Measurements from ENCODE around the gene TM2D1. TPM values are rescaled to one million over a fixed set of nuclear protein-coding genes. Genes with fewer than 3 reads are reported as not detected.

TM2D1 gene
- 41.0 TPM for total RNA-seq
- long read RNA-seq, transcript TM2D1-201 (7 exons, 1,250 nt), result major isoform, 16 of 62 reads
- long read RNA-seq, partial matches to known transcripts, result 18 of 62 reads
- long read RNA-seq, other reads (novel, unspliced or antisense), result 28 of 62 reads

DNA sequence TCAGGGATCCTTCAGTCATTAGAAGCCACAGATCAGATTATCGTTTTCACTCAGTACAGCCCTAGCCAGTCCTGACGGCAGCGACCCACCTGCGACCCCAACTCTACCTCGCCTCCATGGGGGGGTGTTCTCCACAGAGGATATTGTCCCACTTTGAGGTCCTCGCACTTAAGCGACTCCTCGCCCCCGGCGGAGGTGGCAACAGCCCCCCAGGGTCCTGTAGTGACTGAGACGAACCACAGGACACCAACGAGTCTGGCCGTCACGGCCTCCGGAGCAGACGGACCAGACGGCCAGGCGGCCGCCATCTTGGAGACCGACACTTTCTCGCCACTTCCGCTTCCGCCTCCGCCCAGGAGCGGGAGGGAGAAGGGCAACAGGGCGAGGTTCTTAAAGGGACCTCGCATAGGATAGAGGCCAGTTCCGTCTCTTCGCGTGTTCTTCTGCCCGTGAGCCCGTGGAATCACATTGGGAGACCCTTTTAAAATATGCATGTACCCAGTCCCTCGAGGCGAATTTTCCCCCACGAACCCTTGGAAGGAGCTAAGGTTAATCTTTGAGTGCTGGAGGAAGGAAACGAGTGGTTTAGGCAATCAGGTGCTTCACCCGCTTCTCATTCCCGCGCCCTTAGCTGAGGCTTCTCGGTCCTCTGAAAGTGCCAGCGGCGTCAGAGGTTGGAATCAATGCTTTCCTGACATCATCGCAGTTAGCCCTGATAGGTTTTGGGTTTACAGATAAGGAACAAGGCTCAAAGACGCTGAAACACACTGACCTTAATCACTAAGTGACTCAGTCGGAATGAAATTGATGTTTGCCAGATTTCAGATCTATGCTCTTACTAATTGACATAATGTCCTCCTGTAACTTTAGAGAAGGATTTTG, at the start of gene TM2D1:
TSS of gene TM2D1 (minus strand) at position 329 of the 882 bp plus-strand sequence. CDS start at position 308, 21 bp downstream.
- DNase-seq, result peak; percentile 95
- TF ChIP-seq, protein P1, sequence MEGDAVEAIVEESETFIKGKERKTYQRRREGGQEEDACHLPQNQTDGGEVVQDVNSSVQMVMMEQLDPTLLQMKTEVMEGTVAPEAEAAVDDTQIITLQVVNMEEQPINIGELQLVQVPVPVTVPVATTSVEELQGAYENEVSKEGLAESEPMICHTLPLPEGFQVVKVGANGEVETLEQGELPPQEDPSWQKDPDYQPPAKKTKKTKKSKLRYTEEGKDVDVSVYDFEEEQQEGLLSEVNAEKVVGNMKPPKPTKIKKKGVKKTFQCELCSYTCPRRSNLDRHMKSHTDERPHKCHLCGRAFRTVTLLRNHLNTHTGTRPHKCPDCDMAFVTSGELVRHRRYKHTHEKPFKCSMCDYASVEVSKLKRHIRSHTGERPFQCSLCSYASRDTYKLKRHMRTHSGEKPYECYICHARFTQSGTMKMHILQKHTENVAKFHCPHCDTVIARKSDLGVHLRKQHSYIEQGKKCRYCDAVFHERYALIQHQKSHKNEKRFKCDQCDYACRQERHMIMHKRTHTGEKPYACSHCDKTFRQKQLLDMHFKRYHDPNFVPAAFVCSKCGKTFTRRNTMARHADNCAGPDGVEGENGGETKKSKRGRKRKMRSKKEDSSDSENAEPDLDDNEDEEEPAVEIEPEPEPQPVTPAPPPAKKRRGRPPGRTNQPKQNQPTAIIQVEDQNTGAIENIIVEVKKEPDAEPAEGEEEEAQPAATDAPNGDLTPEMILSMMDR (IDR thresholded peaks at IDR 0.05), result no peak
- peak within 1 kb of the TSS; percentile 88 for H3K4me3 ChIP-seq
- no peaks in the 10 kb centered on the region for H3K27me3 ChIP-seq
- H3K9me3 ChIP-seq, result no peaks in the 10 kb centered on the region
- peaks cover 8% of the 10 kb centered on the region for H3K4me1 ChIP-seq
- peak within 1 kb of the TSS; percentile 92 for H3K27ac ChIP-seq
- peaks cover 11% of the 10 kb centered on the region for H3K36me3 ChIP-seq
- ATAC-seq, result peak; percentile 99
- intact Hi-C loops (cut with DNase I), result no loop called here

DNA sequence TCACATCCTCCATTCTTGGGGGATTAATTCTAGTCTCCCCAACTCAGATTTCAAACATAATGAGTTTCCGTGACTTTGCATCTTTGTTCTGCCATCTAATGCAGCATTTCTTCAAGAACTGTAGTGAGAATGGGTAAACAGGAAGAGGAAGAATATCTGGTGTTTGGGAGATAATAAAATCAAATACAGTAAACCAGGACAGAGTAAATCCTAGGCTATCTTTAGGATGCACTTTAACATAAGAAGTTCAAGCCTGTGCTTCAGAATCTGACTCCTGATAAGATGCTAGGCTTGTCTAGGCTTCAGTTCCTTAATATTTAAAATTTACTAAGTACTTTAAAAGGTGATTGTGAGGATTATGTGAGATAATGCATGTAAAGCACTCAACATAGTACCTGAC, 45.2 kb upstream of the TM2D1 start:
- no peaks in the 10 kb centered on the region for H3K27me3 ChIP-seq
- ATAC-seq (no peak), DNase-seq (no peak)
- H3K36me3 ChIP-seq, result peaks cover 17% of the 10 kb centered on the region
- H3K4me3 ChIP-seq, result no peak overlapping the region
- H3K27ac ChIP-seq, result no peak overlapping the region
- TF ChIP-seq, protein P1 (IDR thresholded peaks at IDR 0.05), result no peak
- intact Hi-C loops (cut with DNase I), result no loop called here
- no peaks in the 10 kb centered on the region for H3K4me1 ChIP-seq
- no peaks in the 10 kb centered on the region for H3K9me3 ChIP-seq

DNA sequence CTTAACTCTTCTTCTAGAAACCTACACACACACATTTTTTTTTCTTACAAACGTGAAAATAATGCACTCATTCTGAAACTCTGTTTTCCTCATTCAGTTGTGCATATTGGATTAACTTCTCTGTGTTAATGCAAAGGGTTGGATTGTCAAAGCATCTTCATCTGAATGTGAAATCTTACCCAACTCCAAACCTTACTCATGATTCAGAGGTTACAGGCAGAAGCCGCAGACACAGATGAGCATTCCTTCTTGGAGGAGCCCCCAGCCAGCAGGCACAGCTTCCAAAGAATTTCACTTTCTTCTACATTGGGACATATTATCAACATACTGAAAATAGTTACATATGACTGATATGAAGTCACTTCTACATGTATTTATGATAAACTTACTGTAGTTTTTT, 33.0 kb upstream of the TM2D1 start:
- H3K9me3 ChIP-seq, result no peaks in the 10 kb centered on the region
- no peaks in the 10 kb centered on the region for H3K27me3 ChIP-seq
- no peak overlapping the region for H3K4me3 ChIP-seq
- no peak overlapping the region for H3K27ac ChIP-seq
- DNase-seq, result no peak
- intact Hi-C loops (cut with DNase I), result no loop called here
- TF ChIP-seq, protein P1 (IDR thresholded peaks at IDR 0.05), result no peak
- H3K36me3 ChIP-seq, result no peaks in the 10 kb centered on the region
- no peaks in the 10 kb centered on the region for H3K4me1 ChIP-seq
- no peak for ATAC-seq

DNA sequence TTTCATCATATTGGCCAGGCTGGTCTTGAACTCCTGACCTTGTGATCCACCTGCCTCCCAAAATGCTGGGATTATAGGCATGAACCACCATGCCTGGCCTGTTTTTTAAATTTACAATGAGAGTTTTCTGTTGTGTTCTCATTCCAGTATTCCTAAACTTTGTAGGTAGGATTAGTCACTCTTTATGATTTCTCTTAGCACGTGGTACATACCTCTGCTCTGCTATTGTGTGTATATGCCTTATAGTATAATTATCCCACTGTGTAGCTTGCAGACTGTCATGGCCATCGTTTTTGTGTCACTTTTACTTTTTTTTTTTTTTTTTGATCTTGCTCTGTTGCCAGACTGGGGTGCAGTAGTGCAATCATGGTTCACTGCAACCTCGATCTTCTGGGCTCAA, 31.8 kb upstream of the TM2D1 start:
- ATAC-seq, result no peak
- H3K9me3 ChIP-seq, result no peaks in the 10 kb centered on the region

DNA sequence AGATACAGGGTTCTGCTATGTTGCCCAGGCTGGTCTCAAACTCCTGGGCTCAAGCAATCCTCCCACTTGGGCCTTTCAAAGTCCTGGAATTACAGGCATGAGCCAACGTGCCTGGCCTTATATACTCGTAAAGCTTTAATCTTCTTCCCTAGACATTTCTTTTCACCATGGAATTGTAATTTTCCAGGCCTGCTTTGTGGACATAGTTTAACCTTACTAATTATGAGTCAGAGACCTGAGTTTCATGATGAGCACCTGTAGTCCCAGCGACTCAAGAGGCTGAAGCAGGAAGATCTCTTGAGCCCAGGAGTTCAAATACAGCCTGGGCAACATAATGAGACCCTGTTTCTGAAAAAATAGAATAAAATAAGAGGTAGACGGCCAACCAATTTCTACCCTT, 29.6 kb upstream of the TM2D1 start:
- TF ChIP-seq, protein P1 (IDR thresholded peaks at IDR 0.05), result no peak

More for the DNA sequence above, 31.8 kb upstream of the TM2D1 start:
- Histone ChIP-seq H3K27ac (no peak overlapping the region), H3K4me1 (no peaks in the 10 kb centered on the region), H3K4me3 (no peak overlapping the region), H3K36me3 (no peaks in the 10 kb centered on the region), H3K27me3 (no peaks in the 10 kb centered on the region)
- DNase-seq, result no peak
- intact Hi-C loops (cut with DNase I), result no loop called here
- TF ChIP-seq, protein P1 (IDR thresholded peaks at IDR 0.05), result no peak

More for the DNA sequence above, 29.6 kb upstream of the TM2D1 start:
- DNase-seq (no peak), ATAC-seq (no peak)
- Histone ChIP-seq H3K36me3 (no peaks in the 10 kb centered on the region), H3K4me3 (no peak overlapping the region), H3K9me3 (no peaks in the 10 kb centered on the region), H3K27ac (no peak overlapping the region), H3K27me3 (no peaks in the 10 kb centered on the region), H3K4me1 (no peaks in the 10 kb centered on the region)
- intact Hi-C loops (cut with DNase I), result no loop called here
